ENCODE results near the gene FOXD4L3.
"Not testable (repeated sequence)": the region's sequence is repeated elsewhere in the genome, so short reads cannot be mapped to it uniquely, and the experiment has no call there.

Gene FOXD4L3

DNA sequence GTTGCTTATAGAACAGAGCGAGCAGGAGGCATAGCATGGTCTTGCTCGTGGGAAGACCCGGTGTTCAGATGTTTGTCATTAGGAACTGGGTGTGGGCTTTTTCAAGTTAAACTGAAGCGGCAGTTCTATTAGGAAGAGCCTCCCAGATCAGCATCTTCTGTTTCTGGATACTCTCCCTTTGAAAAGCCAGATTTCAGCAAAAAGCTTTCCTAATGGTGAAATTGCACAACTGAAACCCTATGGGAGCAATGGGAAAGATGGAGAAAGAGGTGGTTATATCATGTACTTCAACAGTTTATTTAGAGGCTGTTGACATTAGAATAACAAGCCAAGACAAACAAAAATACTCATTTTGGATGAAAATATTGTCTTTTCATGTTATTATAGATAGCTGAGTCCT lies 41.3 kb downstream of the FOXD4L3 start:
- not testable (repeated sequence) for H3K4me3 ChIP-seq (ENCODE audit: low read length)

DNA sequence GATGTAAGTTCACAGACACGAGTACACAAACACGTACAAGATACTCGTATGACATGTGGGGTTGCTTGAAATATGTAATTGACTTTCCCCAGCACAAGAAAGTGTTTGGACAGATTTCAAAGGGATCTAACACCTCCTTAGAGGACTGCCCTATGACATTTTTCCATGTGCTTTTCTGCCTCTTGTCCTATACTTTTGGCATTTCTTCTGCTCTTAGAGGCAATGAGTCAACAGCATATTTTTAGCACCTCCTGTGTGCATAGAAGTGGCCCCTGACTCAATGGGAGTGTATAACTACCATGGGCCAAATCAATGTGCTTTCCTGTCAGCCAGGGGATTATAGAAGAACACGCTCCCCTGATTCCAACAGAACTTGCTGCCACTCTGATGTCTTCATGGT lies 49.0 kb downstream of the FOXD4L3 start:
- H3K4me3 ChIP-seq (ENCODE audit: low read length): not testable (repeated sequence)

Data from GM08714 (cell line).